Ectodermal cell (in vitro differentiated cells): ENCODE results near the gene TLE4.

Source experiments
- H3K27ac ChIP-seq: 2 replicates; pipeline ENCODE4 v1.7.0; 2013; ENCODE audit warnings: mild to moderate bottlenecking, low read depth, low read length; ENCODE audit not compliant: insufficient read depth, poor library complexity, severe bottlenecking
- H3K27me3 ChIP-seq: 2 replicates; pipeline ENCODE4 v1.7.0; 2013; ENCODE audit warnings: mild to moderate bottlenecking, low read length; ENCODE audit not compliant: insufficient read depth, control insufficient read depth, poor library complexity, severe bottlenecking
- H3K36me3 ChIP-seq: one replicate; pipeline ENCODE4 v1.7.0; 2013; ENCODE audit warnings: low read length; ENCODE audit not compliant: control insufficient read depth, insufficient read depth
- H3K4me1 ChIP-seq: one replicate; pipeline ENCODE4 v1.7.0; 2013; ENCODE audit warnings: low read length; ENCODE audit not compliant: control insufficient read depth, insufficient read depth
- H3K4me3 ChIP-seq: 2 replicates; pipeline ENCODE4 v1.7.0; 2013; ENCODE audit warnings: low read depth, low read length, control low read depth; ENCODE audit not compliant: insufficient read depth
- H3K9me3 ChIP-seq: 2 replicates; pipeline ENCODE4 v1.7.0; 2013; ENCODE audit warnings: mild to moderate bottlenecking, low read length, moderate library complexity; ENCODE audit not compliant: control insufficient read depth
- WGBS, 2 experiments: methylation state at CpG; one replicate each; pipeline ENCODE4 v1.1.7; 2013; ENCODE audit warnings: missing lambda C conversion rate in 2 of 2; 5-methylcytosine and 5-hydroxymethylcytosine counted together

The TLE4 gene

GRCh38 chr9:79671558-79671957 lies 99.8 kb downstream of the TLE4 start:
- Histone ChIP-seq H3K27ac (no peak overlapping the region), H3K9me3 (no peaks in the 10 kb centered on the region), H3K27me3 (no peaks in the 10 kb centered on the region), H3K4me1 (peaks cover 53% of the 10 kb centered on the region), H3K36me3 (no peaks in the 10 kb centered on the region), H3K4me3 (no peak overlapping the region)
- 46 to 63% methylated on average over 2 of the region's 2 CpGs for WGBS, 2 experiments

GRCh38 chr9:79672236-79672635 lies 100.5 kb downstream of the TLE4 start:
- no peaks in the 10 kb centered on the region for H3K9me3 ChIP-seq
- H3K4me1 ChIP-seq, result peaks cover 51% of the 10 kb centered on the region
- H3K36me3 ChIP-seq, result no peaks in the 10 kb centered on the region

GRCh38 chr9:79672891-79673290 lies 101.1 kb downstream of the TLE4 start:
- H3K4me1 ChIP-seq, result peaks cover 45% of the 10 kb centered on the region
- H3K9me3 ChIP-seq, result no peaks in the 10 kb centered on the region

More at GRCh38 chr9:79672236-79672635, 100.5 kb downstream of the TLE4 start:
- no peak overlapping the region for H3K27ac ChIP-seq
- WGBS, 2 experiments, result 77 to 85% methylated on average over 3 of the region's 3 CpGs
- no peak overlapping the region for H3K4me3 ChIP-seq
- H3K27me3 ChIP-seq, result no peaks in the 10 kb centered on the region

GRCh38 chr9:79673614-79674013 lies 101.8 kb downstream of the TLE4 start:
- H3K4me3 ChIP-seq, result no peak overlapping the region
- H3K27ac ChIP-seq, result no peak overlapping the region
- peaks cover 38% of the 10 kb centered on the region for H3K4me1 ChIP-seq
- WGBS, 2 experiments, result 76 to 90% methylated on average over 3 of the region's 3 CpGs
- no peaks in the 10 kb centered on the region for H3K9me3 ChIP-seq
- H3K36me3 ChIP-seq, result no peaks in the 10 kb centered on the region
- no peaks in the 10 kb centered on the region for H3K27me3 ChIP-seq

More at GRCh38 chr9:79672891-79673290, 101.1 kb downstream of the TLE4 start:
- H3K36me3 ChIP-seq, result no peaks in the 10 kb centered on the region
- 96 to 97% methylated on average over 3 to 4 of the region's 4 CpGs for WGBS, 2 experiments
- no peak overlapping the region for H3K4me3 ChIP-seq
- no peaks in the 10 kb centered on the region for H3K27me3 ChIP-seq
- H3K27ac ChIP-seq, result no peak overlapping the region

- peaks cover 32% of the 10 kb centered on the region for H3K4me1 ChIP-seq
- no peak overlapping the region for H3K4me3 ChIP-seq
- H3K36me3 ChIP-seq, result no peaks in the 10 kb centered on the region
- no peak overlapping the region for H3K27ac ChIP-seq
- H3K9me3 ChIP-seq, result no peaks in the 10 kb centered on the region
- 89 to 93% methylated on average over 6 to 7 of the region's 7 CpGs for WGBS, 2 experiments
- H3K27me3 ChIP-seq, result no peaks in the 10 kb centered on the region
These were observed 102.5 kb downstream of the TLE4 start for GRCh38 chr9:79674052-79674777.

- no peaks in the 10 kb centered on the region for H3K27me3 ChIP-seq
- H3K36me3 ChIP-seq, result no peaks in the 10 kb centered on the region
- H3K9me3 ChIP-seq, result no peaks in the 10 kb centered on the region
- peaks cover 4% of the 10 kb centered on the region for H3K4me1 ChIP-seq
- no peak overlapping the region for H3K27ac ChIP-seq
- H3K4me3 ChIP-seq, result no peak overlapping the region
These were observed 109.8 kb downstream of the TLE4 start for GRCh38 chr9:79681576-79681975.

- H3K4me3 ChIP-seq, result no peak overlapping the region
- 83 to 90% methylated on average over 4 of the region's 4 CpGs for WGBS, 2 experiments
- H3K4me1 ChIP-seq, result peaks cover 4% of the 10 kb centered on the region
- no peak overlapping the region for H3K27ac ChIP-seq
- H3K36me3 ChIP-seq, result no peaks in the 10 kb centered on the region
- no peaks in the 10 kb centered on the region for H3K27me3 ChIP-seq
- H3K9me3 ChIP-seq, result no peaks in the 10 kb centered on the region
These were observed 110.4 kb downstream of the TLE4 start for GRCh38 chr9:79682076-79682736.

- Histone ChIP-seq H3K27ac (no peak overlapping the region), H3K4me3 (no peak overlapping the region)
- WGBS, 2 experiments, result 93 to 96% methylated on average over 4 of the region's 4 CpGs
These were observed 112.3 kb downstream of the TLE4 start for GRCh38 chr9:79684059-79684458.

GRCh38 chr9:79684711-79685575 lies 113.2 kb downstream of the TLE4 start:
- H3K27ac ChIP-seq, result no peak overlapping the region
- no peak overlapping the region for H3K4me3 ChIP-seq
- 90 to 94% methylated on average over 8 of the region's 8 CpGs for WGBS, 2 experiments
- H3K27me3 ChIP-seq, result no peaks in the 10 kb centered on the region
- H3K4me1 ChIP-seq, result peaks cover 4% of the 10 kb centered on the region
- H3K36me3 ChIP-seq, result no peaks in the 10 kb centered on the region
- no peaks in the 10 kb centered on the region for H3K9me3 ChIP-seq

More at GRCh38 chr9:79684059-79684458, 112.3 kb downstream of the TLE4 start:
- peaks cover 4% of the 10 kb centered on the region for H3K4me1 ChIP-seq
- H3K9me3 ChIP-seq, result no peaks in the 10 kb centered on the region
- no peaks in the 10 kb centered on the region for H3K27me3 ChIP-seq
- H3K36me3 ChIP-seq, result no peaks in the 10 kb centered on the region

- Histone ChIP-seq H3K27me3 (no peaks in the 10 kb centered on the region), H3K4me1 (peaks cover 4% of the 10 kb centered on the region), H3K4me3 (no peak overlapping the region), H3K27ac (no peak overlapping the region), H3K9me3 (no peaks in the 10 kb centered on the region), H3K36me3 (no peaks in the 10 kb centered on the region)
- 85% methylated on average over 1 of the region's 1 CpG; no CpG with 5 or more reads in 1 of the 2 experiments for WGBS, 2 experiments
These were observed 113.8 kb downstream of the TLE4 start for GRCh38 chr9:79685577-79685976.
